Stimulated activated CD8-positive, alpha-beta memory T cell treated with anti-CD3 and anti-CD28 coated beads, Interleukin-4, amount 100 ng/mL, for 1 hour (primary cell): ENCODE measurements around the gene MOAP1.
"Not testable (repeated sequence)": the region's sequence is repeated elsewhere in the genome, so short reads cannot be mapped to it uniquely, and the experiment has no call there.

Experiments
- DNase-seq, 2 donors: peaks; one replicate each; pipeline ENCODE4 v3.0.0-alpha.2; 2020; ENCODE audit warnings: low read depth in 2 of 2, low spot score in 1 of 2

MOAP1 gene

DNA sequence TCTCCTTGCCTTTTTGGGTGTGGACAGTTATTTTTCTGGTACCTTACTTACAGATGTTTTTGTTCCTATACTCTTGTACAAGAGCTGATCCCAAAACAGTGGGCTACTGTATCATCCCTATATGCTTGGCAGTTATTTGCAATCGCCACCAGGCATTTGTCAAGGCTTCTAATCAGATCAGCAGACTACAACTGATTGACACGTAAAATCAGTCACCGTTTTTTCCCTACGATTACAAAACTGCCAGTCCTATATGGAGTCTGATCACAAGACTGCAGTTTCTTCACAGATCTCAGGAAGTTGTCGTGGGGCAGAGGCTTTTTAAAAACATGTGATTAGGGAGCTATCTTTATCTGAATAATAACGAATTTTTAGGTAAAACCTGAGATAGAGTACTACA, 1.8 kb upstream of the MOAP1 start:
- no peak for DNase-seq

DNA sequence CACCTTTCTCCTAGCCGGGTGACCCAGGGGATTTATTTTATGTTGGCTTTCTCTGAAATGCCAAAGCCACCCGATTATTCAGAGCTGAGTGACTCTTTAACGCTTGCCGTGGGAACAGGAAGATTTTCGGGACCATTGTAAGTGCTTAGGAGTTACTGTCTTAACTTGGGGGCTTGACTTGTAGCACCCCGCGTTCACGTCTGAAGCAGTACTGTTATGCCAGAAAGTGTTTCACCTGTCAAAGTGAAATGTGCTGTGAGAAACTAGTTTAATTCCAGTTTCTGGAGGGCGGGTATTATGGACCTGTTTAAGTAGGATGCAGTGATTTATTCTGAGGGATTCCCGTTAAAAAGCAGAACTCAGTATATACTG, 638 bp upstream of the MOAP1 start:
- DNase-seq = no peak

GRCh38 chr14:93183596-93184317, 940 bp downstream of the MOAP1 start:
- DNase-seq = no peak

DNA sequence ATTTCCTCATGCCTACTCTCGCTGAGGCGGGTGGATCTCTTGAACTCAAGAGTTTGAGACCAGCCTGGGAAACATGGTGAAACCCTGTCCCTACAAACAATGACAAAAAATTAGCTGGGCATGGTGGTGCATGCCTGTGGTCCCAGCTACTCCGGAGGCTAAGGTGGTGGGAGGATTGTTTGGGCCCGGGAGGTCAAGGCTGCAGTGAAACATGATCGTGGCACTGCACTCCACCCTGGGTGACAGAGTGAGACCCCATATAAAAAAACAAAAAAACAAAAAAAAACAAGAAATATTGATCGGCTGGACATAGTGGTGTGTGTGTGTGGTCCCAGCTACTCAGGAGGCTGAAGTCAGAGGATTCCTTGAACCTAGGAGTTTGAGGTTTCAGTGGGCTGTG, 9.2 kb downstream of the MOAP1 start:
- DNase-seq = no peak

GRCh38 chr14:93174731-93175130, 10.0 kb downstream of the MOAP1 start:
- DNase-seq = not testable (repeated sequence)

GRCh38 chr14:93173943-93174395, 10.7 kb downstream of the MOAP1 start:
- DNase-seq = no peak

DNA sequence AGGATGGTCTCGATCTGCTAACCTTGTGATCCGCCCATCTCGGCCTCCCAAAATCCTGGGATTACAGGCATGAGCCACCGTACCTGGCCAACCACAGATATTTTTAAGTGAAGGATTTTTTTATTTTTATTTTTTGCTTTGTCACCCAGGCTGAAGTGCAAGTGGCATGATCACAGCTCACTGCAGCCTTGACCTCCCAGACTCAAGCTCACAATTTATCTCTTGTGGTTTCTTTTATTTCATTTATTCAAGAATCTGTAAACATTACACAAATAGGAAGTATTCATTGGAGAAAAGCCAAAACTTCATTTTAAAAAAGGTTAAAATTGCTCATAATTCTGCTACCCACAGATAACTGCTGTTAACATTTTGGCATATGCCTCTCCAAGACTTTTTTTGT, 13.3 kb downstream of the MOAP1 start:
- DNase-seq = no peak

DNA sequence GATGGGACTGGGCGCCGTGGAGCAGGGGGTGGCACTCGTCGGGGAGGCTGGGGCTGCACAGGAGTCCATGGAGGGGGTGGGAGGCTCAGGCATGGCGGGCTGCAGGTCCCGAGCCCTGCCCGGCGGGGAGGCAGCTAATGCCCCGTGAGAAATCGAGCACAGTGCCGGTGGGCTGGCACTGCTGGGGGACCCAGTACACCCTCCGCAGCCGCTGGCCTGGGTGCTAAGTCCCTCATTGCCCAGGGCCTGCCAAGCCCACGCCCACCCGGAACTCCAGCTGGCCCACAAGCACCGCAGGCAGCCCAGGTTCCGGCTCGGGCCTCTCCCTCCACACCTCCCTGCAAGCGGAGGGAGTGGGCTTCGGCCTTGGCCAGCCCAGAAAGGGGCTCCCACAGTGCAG, 14.6 kb downstream of the MOAP1 start:
- DNase-seq = not testable (repeated sequence)

- not testable (repeated sequence) for DNase-seq
These were observed 15.1 kb downstream of the MOAP1 start for GRCh38 chr14:93169619-93170018.

- DNase-seq = not testable (repeated sequence)
These were observed 16.1 kb downstream of the MOAP1 start for GRCh38 chr14:93168610-93169009.

GRCh38 chr14:93165271-93166265, 19.1 kb downstream of the MOAP1 start:
- DNase-seq = not testable (repeated sequence)

GRCh38 chr14:93163564-93163963, 21.1 kb downstream of the MOAP1 start:
- no peak for DNase-seq

GRCh38 chr14:93161411-93161940, 23.2 kb downstream of the MOAP1 start:
- no peak for DNase-seq

DNA sequence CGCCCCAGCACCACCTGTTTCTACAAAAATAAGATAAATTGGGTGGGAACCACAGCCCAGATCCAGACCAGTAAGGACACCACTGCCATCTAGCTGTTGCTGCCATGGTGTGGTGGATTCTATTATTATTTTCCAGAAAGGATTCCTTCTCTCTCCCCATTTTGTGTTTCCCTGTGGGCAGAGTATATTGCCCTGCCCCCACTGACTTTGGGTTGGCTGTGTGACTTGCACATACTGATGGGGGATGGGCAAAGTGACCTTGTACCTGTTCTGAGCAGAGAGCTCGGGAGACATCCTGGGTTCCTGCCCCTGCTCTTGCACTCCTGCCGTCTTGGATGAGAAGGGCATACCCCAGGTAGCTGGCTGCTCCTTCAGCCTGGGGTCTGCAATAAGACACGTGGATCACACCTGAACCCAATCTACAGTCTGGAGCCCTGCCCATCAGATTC, 24.3 kb downstream of the MOAP1 start:
- no peak for DNase-seq

- DNase-seq = not testable (repeated sequence)
These were observed 24.9 kb downstream of the MOAP1 start for GRCh38 chr14:93159625-93160352.

GRCh38 chr14:93158349-93158748, 26.3 kb downstream of the MOAP1 start:
- DNase-seq = not testable (repeated sequence)

GRCh38 chr14:93156693-93157369, 27.9 kb downstream of the MOAP1 start:
- no peak for DNase-seq

DNA sequence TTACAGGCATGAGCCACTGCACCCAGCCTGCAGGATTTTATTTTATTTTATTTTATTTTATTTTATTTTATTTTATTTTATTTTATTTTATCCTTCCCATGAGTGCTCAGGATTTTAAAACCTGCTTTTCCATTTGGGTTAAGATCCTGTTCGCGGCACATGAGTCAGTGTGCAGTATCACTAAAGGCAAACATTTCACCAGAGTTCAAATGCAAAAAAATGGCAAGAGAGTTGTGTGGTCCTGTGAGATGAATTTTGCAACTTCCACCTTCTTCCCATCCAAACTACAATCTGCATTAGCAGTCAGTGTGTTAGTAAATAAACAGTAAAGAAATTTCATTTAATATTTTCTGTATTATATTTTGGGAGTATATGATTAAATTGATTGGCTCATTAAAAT, 29.0 kb downstream of the MOAP1 start:
- no peak for DNase-seq

DNA sequence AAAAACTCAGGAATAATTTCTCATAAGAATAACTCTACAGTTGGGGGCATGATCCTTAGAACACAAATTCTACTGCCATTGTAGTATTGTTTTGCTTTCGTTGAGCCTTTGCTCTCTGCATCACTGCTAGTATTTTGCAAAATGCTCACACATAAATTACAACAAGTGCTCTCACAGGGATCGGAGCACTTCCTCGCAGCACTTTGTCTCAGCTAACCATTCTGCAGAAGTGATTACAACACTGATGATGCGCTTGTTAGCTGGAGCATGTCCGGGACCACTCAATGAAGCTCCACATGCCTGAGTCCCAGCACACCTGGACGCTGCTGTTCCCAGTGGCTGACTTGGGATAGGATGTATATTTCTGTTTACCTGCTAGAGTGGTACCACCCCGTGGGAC, 31.6 kb downstream of the MOAP1 start:
- DNase-seq = no peak
